Activated naive CD4-positive, alpha-beta T cell treated with anti-CD3 and anti-CD28 coated beads for 36 hours (primary cell): ENCODE measurements around the gene CPXM2. TPM values are rescaled to one million over a fixed set of nuclear protein-coding genes. Genes with fewer than 3 reads are reported as not detected.
"Not testable (repeated sequence)": the region's sequence is repeated elsewhere in the genome, so short reads cannot be mapped to it uniquely, and the experiment has no call there.

Experiments
- CTCF ChIA-PET: fragments of 350-600 bp; sonication (Branson Sonifier 250); formaldehyde crosslinking; loops from one replicate; lab custom pipeline; 2021; ENCODE audit warnings: antibody characterized with exemption; lab: Charles Lee
- DNase-seq: peaks from one replicate; pipeline ENCODE4 v3.0.0-alpha.2; 2020
- H3K27ac Mint-ChIP-seq: one replicate; pipeline ENCODE4 v1.8.0; 2021; ENCODE audit warnings: mild to moderate bottlenecking, mixed read lengths
- H3K27me3 Mint-ChIP-seq: one replicate; pipeline ENCODE4 v1.8.0; 2021; ENCODE audit warnings: low read depth, mixed read lengths
- H3K36me3 Mint-ChIP-seq: one replicate; pipeline ENCODE4 v1.8.0; 2021; ENCODE audit warnings: low read depth, mixed read lengths
- H3K4me1 Mint-ChIP-seq: one replicate; pipeline ENCODE4 v1.8.0; 2021; ENCODE audit warnings: low read depth, mixed read lengths
- H3K4me3 Mint-ChIP-seq: one replicate; pipeline ENCODE4 v1.8.0; 2021; ENCODE audit warnings: mild to moderate bottlenecking, moderate library complexity, mixed read lengths
- H3K9me3 Mint-ChIP-seq: one replicate; pipeline ENCODE4 v1.8.0; 2021; ENCODE audit warnings: mixed read lengths
- intact Hi-C: fragments of 100-400 bp; cut with micrococcal nuclease; formaldehyde crosslinking; loops from one replicate; pipeline ENCODE4 v1.15.1; 2023
- total RNA-seq, 2 experiments: library from RNA; stranded (reverse); gene quantifications; one replicate each; pipeline ENCODE4 v1.2.3, GENCODE V29; 2021

The CPXM2 gene
- total RNA-seq, 2 experiments from 2014 or later = not detected

DNA sequence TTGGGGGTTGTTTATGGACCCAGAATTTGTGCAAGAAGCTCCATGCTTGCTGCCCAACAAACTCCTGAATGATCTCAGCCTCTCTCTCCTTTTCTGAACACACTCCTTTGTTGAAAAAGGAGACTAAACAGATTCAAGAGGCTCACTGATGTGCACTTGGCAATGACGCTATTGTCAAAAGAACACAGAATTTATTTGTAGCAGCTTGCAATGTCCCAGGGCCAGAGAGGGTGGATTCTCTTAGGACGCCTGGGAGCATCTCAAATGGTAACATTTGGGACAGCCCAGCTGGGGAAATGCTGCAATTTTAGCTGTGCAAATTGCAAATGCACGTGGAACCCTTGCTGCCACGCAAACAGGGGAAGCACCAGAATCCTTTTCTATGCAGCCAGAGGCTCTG is 145.5 kb downstream of the CPXM2 start:
- intact Hi-C loops = no loop called here
- no peak overlapping the region for H3K4me3 Mint-ChIP-seq
- H3K4me1 Mint-ChIP-seq = no peaks in the 10 kb centered on the region
- no peak overlapping the region for H3K27ac Mint-ChIP-seq
- H3K36me3 Mint-ChIP-seq = no peaks in the 10 kb centered on the region
- no peak for DNase-seq
- no peaks in the 10 kb centered on the region for H3K9me3 Mint-ChIP-seq
- peaks cover 4% of the 10 kb centered on the region for H3K27me3 Mint-ChIP-seq
- CTCF ChIA-PET = interaction anchor here (0.6 kb wide), 1 partner anchor 102 kb away, joined by 3 read pairs; no protein-coding TSS in a partner anchor

DNA sequence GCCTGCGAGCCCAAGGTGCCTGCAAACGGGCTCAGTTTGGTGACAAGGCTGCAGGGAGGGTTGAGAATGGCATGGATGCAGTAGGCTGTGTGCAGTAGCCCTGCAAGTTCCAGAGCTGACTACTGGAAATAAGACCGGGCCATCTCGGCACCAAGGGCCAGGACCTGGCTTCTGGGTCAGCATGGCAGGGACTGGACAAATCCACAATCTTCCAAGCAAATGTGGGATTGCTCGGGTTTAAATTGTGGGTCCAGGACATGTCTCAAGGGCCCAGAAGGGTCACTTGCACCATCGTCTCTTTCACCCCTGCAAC is 147.4 kb downstream of the CPXM2 start:
- CTCF ChIA-PET = no interaction called here
- intact Hi-C loops = no loop called here

GRCh38 chr10:123743441-123744223 is 148.0 kb downstream of the CPXM2 start:
- CTCF ChIA-PET = no interaction called here
- H3K27ac Mint-ChIP-seq = no peak overlapping the region
- H3K36me3 Mint-ChIP-seq = no peaks in the 10 kb centered on the region
- intact Hi-C loops = no loop called here
- H3K9me3 Mint-ChIP-seq = peaks cover 2% of the 10 kb centered on the region
- no peaks in the 10 kb centered on the region for H3K4me1 Mint-ChIP-seq
- H3K4me3 Mint-ChIP-seq = no peak overlapping the region
- H3K27me3 Mint-ChIP-seq = peaks cover 7% of the 10 kb centered on the region
- DNase-seq = no peak

More for the DNA sequence above, 147.4 kb downstream of the CPXM2 start:
- Mint-ChIP-seq H3K27me3 (peaks cover 5% of the 10 kb centered on the region), H3K27ac (no peak overlapping the region), H3K4me1 (no peaks in the 10 kb centered on the region), H3K9me3 (no peaks in the 10 kb centered on the region), H3K36me3 (no peaks in the 10 kb centered on the region), H3K4me3 (no peak overlapping the region)
- DNase-seq = no peak

DNA sequence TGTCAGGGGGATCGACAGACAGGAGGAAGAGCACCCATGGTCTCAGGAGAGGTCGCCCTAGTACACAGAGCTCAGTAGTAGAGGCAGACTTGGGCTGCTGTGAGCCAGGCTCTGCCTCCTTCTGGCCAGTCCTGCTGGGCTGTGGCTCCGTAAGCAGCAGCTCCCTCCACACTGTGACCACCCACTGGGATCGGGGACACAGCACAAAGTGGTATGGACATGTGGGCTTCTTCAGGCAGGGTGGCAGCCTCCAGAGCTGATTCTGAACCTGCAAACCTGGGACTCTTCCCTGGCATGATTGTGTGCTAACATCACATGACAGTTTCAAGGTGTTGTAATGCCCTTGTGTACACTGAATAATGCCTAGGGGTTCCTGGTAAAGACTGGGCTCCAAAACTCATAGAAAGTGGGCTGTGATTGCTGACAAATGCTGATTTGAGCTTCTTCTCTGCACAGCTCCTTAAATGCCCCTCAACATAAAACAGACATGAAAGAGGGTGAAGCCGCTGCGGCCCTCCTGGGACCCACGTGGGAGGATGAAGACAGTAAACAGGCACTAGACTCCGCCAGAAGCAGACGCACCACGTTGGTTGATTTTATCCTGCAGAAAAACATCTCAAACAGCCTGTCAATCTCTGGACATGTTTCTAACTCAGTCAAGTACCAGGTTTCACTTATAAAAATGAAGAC is 148.7 kb downstream of the CPXM2 start:
- no peak overlapping the region for H3K27ac Mint-ChIP-seq
- intact Hi-C loops = no loop called here
- peaks cover 2% of the 10 kb centered on the region for H3K9me3 Mint-ChIP-seq
- CTCF ChIA-PET = no interaction called here
- no peak for DNase-seq
- H3K4me3 Mint-ChIP-seq = no peak overlapping the region
- no peaks in the 10 kb centered on the region for H3K4me1 Mint-ChIP-seq
- H3K27me3 Mint-ChIP-seq = peaks cover 7% of the 10 kb centered on the region
- H3K36me3 Mint-ChIP-seq = no peaks in the 10 kb centered on the region

DNA sequence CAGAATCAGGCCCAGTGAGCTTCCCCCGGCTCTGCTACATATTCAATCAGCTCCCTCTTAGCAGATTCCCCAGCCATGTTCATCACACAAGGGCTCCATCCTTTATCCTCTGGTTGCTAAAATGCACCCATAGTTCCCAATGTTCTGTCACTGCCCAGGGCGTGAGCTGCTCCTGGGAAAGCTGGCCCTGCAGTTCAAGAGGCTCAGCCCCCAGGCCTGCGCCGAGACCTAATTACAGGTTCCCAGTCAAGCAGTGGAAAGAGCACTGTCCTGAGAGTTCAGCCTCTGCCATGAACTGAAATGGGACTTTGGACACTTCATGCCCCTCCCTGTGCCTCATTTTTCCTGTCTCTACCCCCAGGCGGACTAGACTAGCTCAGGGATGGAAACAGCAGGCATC is 149.9 kb downstream of the CPXM2 start:
- H3K36me3 Mint-ChIP-seq = no peaks in the 10 kb centered on the region
- no peaks in the 10 kb centered on the region for H3K4me1 Mint-ChIP-seq
- CTCF ChIA-PET = no interaction called here
- H3K27ac Mint-ChIP-seq = no peak overlapping the region
- no peak overlapping the region for H3K4me3 Mint-ChIP-seq
- H3K27me3 Mint-ChIP-seq = peaks cover 9% of the 10 kb centered on the region
- intact Hi-C loops = no loop called here
- no peak for DNase-seq
- peaks cover 4% of the 10 kb centered on the region for H3K9me3 Mint-ChIP-seq

- no peaks in the 10 kb centered on the region for H3K36me3 Mint-ChIP-seq
- CTCF ChIA-PET = no interaction called here
- no peak overlapping the region for H3K27ac Mint-ChIP-seq
- H3K9me3 Mint-ChIP-seq = peaks cover 4% of the 10 kb centered on the region
- H3K4me3 Mint-ChIP-seq = no peak overlapping the region
- peaks cover 9% of the 10 kb centered on the region for H3K27me3 Mint-ChIP-seq
- no peaks in the 10 kb centered on the region for H3K4me1 Mint-ChIP-seq
- DNase-seq = no peak
- intact Hi-C loops = no loop called here
Measured at GRCh38 chr10:123741146-123741545, 150.5 kb downstream of the CPXM2 start.

- DNase-seq, H3K27me3 Mint-ChIP-seq, H3K4me1 Mint-ChIP-seq, intact Hi-C loops, H3K36me3 Mint-ChIP-seq, H3K9me3 Mint-ChIP-seq, H3K4me3 Mint-ChIP-seq, H3K27ac Mint-ChIP-seq, CTCF ChIA-PET: not testable (repeated sequence)
Measured at GRCh38 chr10:123736917-123737316, 154.7 kb downstream of the CPXM2 start.

GRCh38 chr10:123729523-123729922 is 162.1 kb downstream of the CPXM2 start:
- Mint-ChIP-seq H3K4me1 (no peaks in the 10 kb centered on the region), H3K27me3 (no peaks in the 10 kb centered on the region), H3K4me3 (no peak overlapping the region), H3K9me3 (no peaks in the 10 kb centered on the region), H3K27ac (no peak overlapping the region), H3K36me3 (no peaks in the 10 kb centered on the region)
- intact Hi-C loops = no loop called here
- CTCF ChIA-PET = no interaction called here
- DNase-seq = no peak

DNA sequence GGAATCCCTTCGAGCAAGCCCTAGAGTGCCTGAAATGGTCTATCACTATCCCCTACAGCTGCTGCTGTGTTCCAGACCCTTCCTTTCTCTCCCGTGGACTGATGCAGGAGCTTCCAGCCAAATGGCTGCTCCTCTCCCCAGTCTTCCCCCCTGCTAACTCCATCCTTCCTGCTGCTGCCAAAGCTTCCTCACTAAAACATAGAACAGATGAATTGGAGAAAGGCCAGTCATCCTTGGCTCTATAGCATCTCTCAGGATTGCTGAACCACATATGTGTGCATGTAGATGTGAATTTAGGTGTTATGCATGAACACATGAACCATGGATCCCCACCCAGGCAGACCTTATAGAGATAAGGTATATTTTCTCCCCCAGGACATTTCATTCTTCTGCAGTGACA is 164.8 kb downstream of the CPXM2 start:
- no peak for DNase-seq
- H3K4me1 Mint-ChIP-seq = no peaks in the 10 kb centered on the region
- intact Hi-C loops = no loop called here
- no peaks in the 10 kb centered on the region for H3K27me3 Mint-ChIP-seq
- H3K36me3 Mint-ChIP-seq = no peaks in the 10 kb centered on the region
- no peak overlapping the region for H3K27ac Mint-ChIP-seq
- CTCF ChIA-PET = no interaction called here
- no peak overlapping the region for H3K4me3 Mint-ChIP-seq
- H3K9me3 Mint-ChIP-seq = no peaks in the 10 kb centered on the region

DNA sequence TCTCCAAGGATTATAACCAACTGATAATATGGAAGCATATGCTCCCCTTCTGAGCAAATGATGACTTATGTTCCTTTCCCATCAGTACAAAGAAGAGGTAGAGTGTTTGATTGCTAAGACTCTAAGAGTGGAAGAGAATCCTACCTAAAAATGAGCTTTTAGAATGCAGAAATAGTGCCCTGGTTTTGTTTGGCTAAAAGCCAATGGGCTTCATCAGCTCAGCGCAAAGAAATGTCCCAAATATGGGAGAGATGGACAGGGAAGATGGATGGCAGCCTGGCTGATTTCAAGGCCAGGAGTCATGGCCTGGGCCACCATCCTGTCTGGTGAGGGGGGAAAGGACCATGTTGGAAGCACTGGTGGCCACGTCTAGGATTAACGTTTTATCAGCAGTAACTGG is 165.2 kb downstream of the CPXM2 start:
- Mint-ChIP-seq H3K36me3 (no peaks in the 10 kb centered on the region), H3K4me3 (no peak overlapping the region), H3K27ac (no peak overlapping the region), H3K4me1 (no peaks in the 10 kb centered on the region), H3K9me3 (no peaks in the 10 kb centered on the region), H3K27me3 (no peaks in the 10 kb centered on the region)
- CTCF ChIA-PET = no interaction called here
- DNase-seq = no peak
- intact Hi-C loops = no loop called here

DNA sequence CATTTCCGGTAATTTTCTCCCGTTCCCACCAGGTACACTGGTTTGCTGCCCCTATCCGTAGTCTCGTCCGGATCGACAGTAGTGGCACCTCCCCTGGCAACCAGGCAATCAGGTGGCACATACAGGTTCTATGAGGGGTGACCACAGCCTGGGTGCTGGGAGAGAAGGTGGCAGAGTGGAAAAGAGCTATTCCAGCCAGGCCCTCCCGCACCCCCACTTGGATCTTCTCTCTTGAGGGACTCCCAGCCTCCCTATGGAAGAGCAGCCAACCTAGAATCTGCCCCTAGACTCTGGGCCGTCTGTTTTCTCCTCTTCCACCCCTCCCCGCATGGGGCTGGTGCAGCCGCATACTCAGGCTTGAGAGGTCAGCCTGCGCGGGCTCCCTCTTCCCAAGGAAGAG is 166.9 kb downstream of the CPXM2 start:
- no peaks in the 10 kb centered on the region for H3K36me3 Mint-ChIP-seq
- H3K4me1 Mint-ChIP-seq = no peaks in the 10 kb centered on the region
- no peak overlapping the region for H3K4me3 Mint-ChIP-seq
- no peak for DNase-seq
- CTCF ChIA-PET = no interaction called here
- H3K9me3 Mint-ChIP-seq = no peaks in the 10 kb centered on the region
- H3K27me3 Mint-ChIP-seq = no peaks in the 10 kb centered on the region
- intact Hi-C loops = no loop called here
- no peak overlapping the region for H3K27ac Mint-ChIP-seq

DNA sequence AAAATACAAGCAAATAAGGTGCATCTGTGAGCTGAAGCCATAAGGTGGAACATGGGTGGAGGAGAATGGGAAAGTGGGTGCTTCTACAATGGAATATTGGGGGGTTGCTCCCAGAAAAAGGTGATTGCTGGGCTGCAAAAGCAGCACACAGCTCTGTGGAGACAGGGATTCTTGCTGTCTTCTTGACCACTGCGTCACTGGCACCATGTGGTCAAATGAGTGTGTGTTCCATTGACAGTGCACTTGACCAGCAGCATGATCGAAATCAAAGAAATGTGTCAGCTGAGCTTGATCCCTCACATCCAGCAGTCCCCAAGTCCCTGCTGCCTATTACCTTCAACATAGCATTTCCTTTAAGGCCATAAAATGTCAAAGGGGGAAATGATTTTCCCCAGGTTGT is 169.3 kb downstream of the CPXM2 start:
- no peaks in the 10 kb centered on the region for H3K36me3 Mint-ChIP-seq
- H3K4me1 Mint-ChIP-seq = no peaks in the 10 kb centered on the region
- intact Hi-C loops = no loop called here
- no peaks in the 10 kb centered on the region for H3K27me3 Mint-ChIP-seq
- CTCF ChIA-PET = no interaction called here
- H3K9me3 Mint-ChIP-seq = peaks cover 2% of the 10 kb centered on the region
- no peak overlapping the region for H3K4me3 Mint-ChIP-seq
- no peak overlapping the region for H3K27ac Mint-ChIP-seq
- no peak for DNase-seq

DNA sequence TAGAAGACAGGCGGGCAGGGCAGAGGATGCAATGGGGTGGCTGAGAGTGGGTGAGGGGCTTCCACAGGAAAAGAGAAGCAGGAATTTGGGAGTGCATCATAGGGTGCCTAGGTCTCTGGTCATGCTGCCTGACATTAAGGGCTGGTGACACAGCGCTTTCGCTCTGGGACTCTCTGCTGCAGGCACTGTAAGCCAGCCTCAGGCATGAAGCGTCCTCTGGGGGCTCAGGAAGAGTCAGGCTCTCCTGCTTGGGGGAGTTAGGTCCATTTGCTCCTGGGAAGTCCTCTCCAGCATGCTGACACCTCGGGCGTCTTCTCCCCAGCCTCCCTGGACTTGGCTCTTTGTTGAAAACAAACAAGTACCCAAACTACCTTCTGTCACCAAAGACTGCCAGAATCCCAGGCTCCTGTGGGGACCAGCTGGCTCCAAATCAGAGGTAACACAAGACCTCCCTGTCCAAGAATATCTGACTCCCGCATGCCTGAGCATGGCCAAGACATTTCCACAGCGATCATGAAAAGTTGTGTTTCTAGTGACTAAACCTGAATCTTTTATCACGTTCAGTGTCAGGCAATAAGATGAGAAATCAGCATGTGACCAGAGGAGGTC is 170.1 kb downstream of the CPXM2 start:
- Mint-ChIP-seq H3K36me3 (no peaks in the 10 kb centered on the region), H3K9me3 (peaks cover 2% of the 10 kb centered on the region), H3K4me3 (no peak overlapping the region), H3K27ac (no peak overlapping the region), H3K4me1 (no peaks in the 10 kb centered on the region), H3K27me3 (no peaks in the 10 kb centered on the region)
- CTCF ChIA-PET = no interaction called here
- intact Hi-C loops = no loop called here
- no peak for DNase-seq
